HepG2 (cell line): Measurements from ENCODE around the gene MAMSTR. TPM values are rescaled to one million over a fixed set of nuclear protein-coding genes. Genes with fewer than 3 reads are reported as not detected.

Source experiments
- AKNA ChIP-seq: sonication (generic); formaldehyde crosslinking; IDR thresholded peaks from 2 replicates; pipeline ENCODE4 v1.4.0; 2020; ENCODE audit warnings: missing genetic modification reagents, borderline replicate concordance
- ARNTL ChIP-seq: sonication (generic); formaldehyde crosslinking; IDR thresholded peaks from 2 replicates; pipeline ENCODE4 v1.4.0; 2020; ENCODE audit warnings: mild to moderate bottlenecking, missing genetic modification reagents
- BRCA1 ChIP-seq: sonication (generic); formaldehyde crosslinking; IDR thresholded peaks from 2 replicates; pipeline ENCODE4 v1.4.0; 2020; ENCODE audit warnings: missing genetic modification reagents
- ETV6 ChIP-seq: sonication (generic); formaldehyde crosslinking; conservative IDR thresholded peaks from 2 replicates; pipeline ENCODE4 v1.4.0; 2020; ENCODE audit warnings: missing genetic modification reagents
- FOSL1 ChIP-seq: sonication (generic); formaldehyde crosslinking; IDR thresholded peaks from 2 replicates; pipeline ENCODE4 v1.9.0; 2021; ENCODE audit warnings: missing genetic modification reagents, borderline replicate concordance
- GPBP1L1 ChIP-seq: sonication (generic); formaldehyde crosslinking; IDR thresholded peaks from 2 replicates; pipeline ENCODE4 v1.5.0; 2020; ENCODE audit warnings: mild to moderate bottlenecking, missing genetic modification reagents
- HDAC6 ChIP-seq: fragments of 200-600 bp; sonication (generic); IDR thresholded peaks from 2 replicates; pipeline ENCODE4 v1.7.0; 2017; ENCODE audit warnings: mild to moderate bottlenecking, antibody characterized with exemption, low read length, low read depth
- HES4 ChIP-seq: sonication (generic); formaldehyde crosslinking; IDR thresholded peaks from 2 replicates; pipeline ENCODE4 v1.9.0; 2021; ENCODE audit warnings: mild to moderate bottlenecking, missing genetic modification reagents, borderline replicate concordance
- KDM6A ChIP-seq: IDR thresholded peaks from 2 replicates; pipeline ENCODE4 v1.6.1; 2016; ENCODE audit warnings: low read depth
- MTA3 ChIP-seq: sonication (generic); formaldehyde crosslinking; IDR thresholded peaks from 2 replicates; pipeline ENCODE4 v1.4.0; 2020; ENCODE audit warnings: missing genetic modification reagents
- NONO ChIP-seq, 2 experiments: fragments of 450-650 bp in 1 of 2; sonication (generic) in 1 of 2; formaldehyde crosslinking in 1 of 2; IDR thresholded peaks in 1 of 2; conservative IDR thresholded peaks in 1 of 2; 2 replicates each; pipeline versions ENCODE4 v1.6.1 to v1.8.0; 2017 to 2022; ENCODE audit warnings: mild to moderate bottlenecking in 1 of 2, missing genetic modification reagents in 1 of 2, moderate library complexity in 1 of 2
- PAWR ChIP-seq: sonication (generic); formaldehyde crosslinking; IDR thresholded peaks from 2 replicates; pipeline ENCODE4 v1.4.0; 2020; ENCODE audit warnings: missing genetic modification reagents, mild to moderate bottlenecking, borderline replicate concordance
- POGZ ChIP-seq: sonication (generic); formaldehyde crosslinking; IDR thresholded peaks from 2 replicates; pipeline ENCODE4 v1.4.0; 2020; ENCODE audit warnings: mild to moderate bottlenecking, missing genetic modification reagents
- TP53 ChIP-seq: sonication (generic); formaldehyde crosslinking; conservative IDR thresholded peaks from 2 replicates; pipeline ENCODE4 v1.4.0; 2020; ENCODE audit warnings: missing genetic modification reagents
- ZFX ChIP-seq: sonication (generic); formaldehyde crosslinking; IDR thresholded peaks from 2 replicates; pipeline ENCODE4 v1.4.0; 2020; ENCODE audit warnings: mild to moderate bottlenecking, low read depth, missing genetic modification reagents, moderate library complexity
- ZMYM4 ChIP-seq: sonication (generic); formaldehyde crosslinking; IDR thresholded peaks from 2 replicates; pipeline ENCODE4 v1.8.1; 2023; ENCODE audit warnings: mild to moderate bottlenecking, missing genetic modification reagents
- ZNF124 ChIP-seq: sonication (generic); formaldehyde crosslinking; IDR thresholded peaks from 2 replicates; pipeline ENCODE4 v1.4.0; 2020; ENCODE audit warnings: missing genetic modification reagents
- ZNF503 ChIP-seq: sonication (generic); formaldehyde crosslinking; IDR thresholded peaks from 2 replicates; pipeline ENCODE4 v1.4.0; 2020; ENCODE audit warnings: missing genetic modification reagents
- polyA plus RNA-seq, 8 experiments: library from polyadenylated mRNA; depleted of rRNA in 3 of 8; stranded (reverse) in 7 of 8; unstranded in 1 of 8; fragments of >200 nt; fragmentation: Illumina TruSeq in 4 of 8; extraction: Trizol in 4 of 8; gene quantifications; 2 replicates each; pipeline versions ENCODE4 v1.2.1 to v1.2.3, GENCODE V29; 2011 to 2016; ENCODE audit warnings: low read depth in 4 of 8, missing spikeins in 1 of 8, mixed read lengths in 1 of 8; ENCODE audit not compliant: insufficient read depth in 1 of 8
- total RNA-seq, 5 experiments: library from RNA; depleted of rRNA; stranded (reverse); fragments of >200 nt; fragmentation: Illumina TruSeq; extraction: Trizol; gene quantifications; 2 replicates each; pipeline ENCODE4 v1.2.3, GENCODE V29; 2016; ENCODE audit warnings: low read depth in 1 of 5
- TF ChIP-seq, protein P1 (sequence below): sonication (generic); formaldehyde crosslinking; conservative IDR thresholded peaks from 2 replicates; pipeline ENCODE4 v1.5.0; 2020; ENCODE audit warnings: missing genetic modification reagents

The MAMSTR gene
- total and polyA plus RNA-seq, 2 of the 13 experiments (the other 11 are each of a cell fraction or from before 2014, with no cell fraction given): 2.2 to 2.4 TPM

DNA sequence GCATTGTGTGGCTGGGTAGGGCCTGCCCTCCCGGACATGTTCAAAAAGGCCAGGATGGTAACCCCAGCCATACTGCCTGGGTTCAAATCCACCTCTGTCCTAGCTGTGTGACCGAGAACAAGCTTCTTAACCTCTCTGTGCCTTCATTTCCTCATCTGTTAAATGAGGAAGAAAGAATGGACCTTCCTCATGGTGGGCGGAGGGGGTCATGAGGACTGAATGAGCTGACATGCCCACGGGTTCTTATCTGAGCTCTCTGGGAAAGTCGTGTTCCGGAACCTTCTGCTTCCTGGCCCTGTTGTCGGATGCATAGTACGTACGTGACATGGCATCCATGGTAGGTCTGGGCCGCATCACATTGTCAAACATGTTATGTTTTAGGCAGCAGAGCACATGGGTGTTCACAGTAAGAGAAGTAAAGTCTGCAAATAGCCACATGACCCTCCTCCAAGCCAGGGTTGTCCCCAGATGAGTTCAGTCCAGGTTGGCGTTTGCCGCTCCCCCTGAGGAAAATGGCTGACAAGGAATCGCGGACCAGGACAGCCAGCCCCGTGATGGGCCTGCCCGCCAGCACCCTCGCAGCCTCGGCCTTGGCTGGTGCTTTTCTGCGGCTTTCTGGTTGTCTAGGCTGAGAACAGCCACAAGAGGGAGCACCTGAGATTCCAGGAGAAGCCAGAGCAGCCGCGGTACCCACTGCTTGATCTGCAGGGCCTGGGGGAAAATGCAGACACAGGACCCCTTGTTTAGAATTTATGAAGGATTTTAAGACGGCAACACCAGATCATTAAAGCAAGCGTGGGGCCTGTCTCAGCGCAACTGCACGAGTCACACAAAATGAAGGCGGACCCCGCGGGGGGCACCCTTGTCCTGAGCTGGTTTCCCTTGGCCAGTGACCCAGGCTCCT, 44.4 kb downstream of the MAMSTR start (continued):
- TF ChIP-seq AKNA (CRISPR knock-in tag) (no peak), ZMYM4 (CRISPR knock-in tag) (0 out of 2 replicates have a peak, but pooled peaks have one; percentile 24), BRCA1 (CRISPR knock-in tag) (no peak), KDM6A (CRISPR knock-in tag) (no peak), PAWR (CRISPR knock-in tag) (no peak), MTA3 (CRISPR knock-in tag) (no peak), ETV6 (CRISPR knock-in tag) (no peak), GPBP1L1 (CRISPR knock-in tag) (no peak), NONO (IDR thresholded peaks at IDR 0.05) (no peak), NONO (CRISPR knock-in tag; conservative IDR thresholded peaks at IDR 0.05) (no peak), HES4 (CRISPR knock-in tag) (no peak), ZNF124 (CRISPR knock-in tag) (no peak), ARNTL (CRISPR knock-in tag) (no peak), TP53 (CRISPR knock-in tag) (no peak), ZFX (peak; percentile 69; the same call in 1 of the 2 replicates), FOSL1 (no peak), HDAC6 (no peak), POGZ (0 out of 2 replicates have a peak, but pooled peaks have one; percentile 31), ZNF503 (no peak)
- TF ChIP-seq, protein P1, sequence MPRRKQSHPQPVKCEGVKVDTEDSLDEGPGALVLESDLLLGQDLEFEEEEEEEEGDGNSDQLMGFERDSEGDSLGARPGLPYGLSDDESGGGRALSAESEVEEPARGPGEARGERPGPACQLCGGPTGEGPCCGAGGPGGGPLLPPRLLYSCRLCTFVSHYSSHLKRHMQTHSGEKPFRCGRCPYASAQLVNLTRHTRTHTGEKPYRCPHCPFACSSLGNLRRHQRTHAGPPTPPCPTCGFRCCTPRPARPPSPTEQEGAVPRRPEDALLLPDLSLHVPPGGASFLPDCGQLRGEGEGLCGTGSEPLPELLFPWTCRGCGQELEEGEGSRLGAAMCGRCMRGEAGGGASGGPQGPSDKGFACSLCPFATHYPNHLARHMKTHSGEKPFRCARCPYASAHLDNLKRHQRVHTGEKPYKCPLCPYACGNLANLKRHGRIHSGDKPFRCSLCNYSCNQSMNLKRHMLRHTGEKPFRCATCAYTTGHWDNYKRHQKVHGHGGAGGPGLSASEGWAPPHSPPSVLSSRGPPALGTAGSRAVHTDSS (CRISPR knock-in tag): no peak
